NCI-H1417 treated with DMSO at 0.1 percent for 48 hours (cell line): ENCODE measurements around the gene CCDC74A.
"Not testable (repeated sequence)": the region's sequence is repeated elsewhere in the genome, so short reads cannot be mapped to it uniquely, and the experiment has no call there.

Experiments
- DNase-seq: peaks from one replicate; lab custom pipeline; 2025; lab: John Stamatoyannopoulos, UW

Gene CCDC74A

GRCh38 chr2:131529864-131530445 is 2.3 kb downstream of the CCDC74A start:
- DNase-seq: not testable (repeated sequence)

- not testable (repeated sequence) for DNase-seq
Observed at GRCh38 chr2:131530626-131531344, 3.1 kb downstream of the CCDC74A start.

GRCh38 chr2:131531547-131532185 is 4.0 kb downstream of the CCDC74A start:
- not testable (repeated sequence) for DNase-seq

- not testable (repeated sequence) for DNase-seq
Observed at GRCh38 chr2:131532723-131533608, 5.3 kb downstream of the CCDC74A start.

GRCh38 chr2:131533609-131534316 is 6.1 kb downstream of the CCDC74A start:
- not testable (repeated sequence) for DNase-seq

GRCh38 chr2:131534317-131534672 is 6.6 kb downstream of the CCDC74A start:
- not testable (repeated sequence) for DNase-seq

GRCh38 chr2:131534965-131535364 is 7.3 kb downstream of the CCDC74A start:
- not testable (repeated sequence) for DNase-seq

GRCh38 chr2:131535526-131535925 is 7.8 kb downstream of the CCDC74A start:
- DNase-seq: no peak

GRCh38 chr2:131535951-131536826 is 8.5 kb downstream of the CCDC74A start:
- not testable (repeated sequence) for DNase-seq

GRCh38 chr2:131536841-131537240 is 9.2 kb downstream of the CCDC74A start:
- DNase-seq: not testable (repeated sequence)

- not testable (repeated sequence) for DNase-seq
Observed at GRCh38 chr2:131538856-131539255, 11.2 kb downstream of the CCDC74A start.

- no peak for DNase-seq
Observed at GRCh38 chr2:131542438-131543384, 15.0 kb downstream of the CCDC74A start.

GRCh38 chr2:131543385-131543891 is 15.8 kb downstream of the CCDC74A start:
- no peak for DNase-seq

- not testable (repeated sequence) for DNase-seq
Observed at GRCh38 chr2:131544006-131544812, 16.5 kb downstream of the CCDC74A start.

- not testable (repeated sequence) for DNase-seq
Observed at GRCh38 chr2:131544813-131545165, 17.1 kb downstream of the CCDC74A start.

- DNase-seq: no peak
Observed at GRCh38 chr2:131552871-131553270, 25.2 kb downstream of the CCDC74A start.

- DNase-seq: no peak
Observed at GRCh38 chr2:131556998-131557397, 29.3 kb downstream of the CCDC74A start.
